HepG2 (cell line): ENCODE results near the gene SCYL1. TPM values are rescaled to one million over a fixed set of nuclear protein-coding genes. Genes with fewer than 3 reads are reported as not detected.

ENCODE experiments used
- ATF2 ChIP-seq: sonication (generic); formaldehyde crosslinking; IDR thresholded peaks from 2 replicates; pipeline ENCODE4 v1.4.0; 2020; ENCODE audit warnings: missing genetic modification reagents
- ATF4 ChIP-seq, 2 experiments: fragments of 450-650 bp in 1 of 2; sonication (generic) in 1 of 2; formaldehyde crosslinking; IDR thresholded peaks; 2 replicates each; pipeline versions ENCODE4 v1.5.0 to v1.8.0; 2020 to 2022; ENCODE audit warnings: mild to moderate bottlenecking in 1 of 2, missing genetic modification reagents in 1 of 2
- ATRX ChIP-seq: sonication (generic); formaldehyde crosslinking; IDR thresholded peaks from 2 replicates; pipeline ENCODE4 v1.4.0; 2020; ENCODE audit warnings: missing genetic modification reagents, borderline replicate concordance
- BRF2 ChIP-seq: sonication (generic); formaldehyde crosslinking; IDR thresholded peaks from 2 replicates; pipeline ENCODE4 v1.8.1; 2022; ENCODE audit warnings: mild to moderate bottlenecking, missing genetic modification reagents
- CBX5 ChIP-seq: sonication (generic); formaldehyde crosslinking; IDR thresholded peaks from 2 replicates; pipeline ENCODE4 v1.4.0; 2020; ENCODE audit warnings: missing genetic modification reagents, borderline replicate concordance
- HDAC2 ChIP-seq: sonication (generic); formaldehyde crosslinking; IDR thresholded peaks from 2 replicates; pipeline ENCODE4 v1.4.0; 2020; ENCODE audit warnings: missing genetic modification reagents
- HHEX ChIP-seq: IDR thresholded peaks from 2 replicates; pipeline ENCODE4 v1.6.1; 2016; ENCODE audit warnings: control low read depth
- KDM5B ChIP-seq: sonication (generic); formaldehyde crosslinking; IDR thresholded peaks from 2 replicates; pipeline ENCODE4 v1.4.0; 2020; ENCODE audit warnings: missing genetic modification reagents, mild to moderate bottlenecking, borderline replicate concordance
- KMT2B ChIP-seq: IDR thresholded peaks from 2 replicates; pipeline ENCODE4 v1.6.1; 2016; ENCODE audit warnings: missing genetic modification reagents, missing compliant biosample characterization
- MXD4 ChIP-seq: IDR thresholded peaks from 2 replicates; pipeline ENCODE4 v1.6.1; 2016; ENCODE audit warnings: mild to moderate bottlenecking, missing biosample characterization, missing genetic modification reagents
- POLR2AphosphoS5 ChIP-seq: IDR thresholded peaks from 2 replicates; pipeline ENCODE4 v1.6.1; 2012; ENCODE audit warnings: low read depth, low read length
- RNF219 ChIP-seq: sonication (generic); formaldehyde crosslinking; IDR thresholded peaks from 2 replicates; pipeline ENCODE4 v1.5.0; 2020; ENCODE audit warnings: mild to moderate bottlenecking, missing genetic modification reagents
- SIN3B ChIP-seq: fragments of 150-350 bp; IDR thresholded peaks from 2 replicates; pipeline ENCODE4 v1.6.1; 2014; ENCODE audit warnings: low read length
- TAF1 ChIP-seq: sonication (generic); formaldehyde crosslinking; IDR thresholded peaks from 2 replicates; pipeline ENCODE4 v1.4.0; 2020; ENCODE audit warnings: missing genetic modification reagents
- TFE3 ChIP-seq: IDR thresholded peaks from 2 replicates; pipeline ENCODE4 v1.6.1; 2016
- ZBED4 ChIP-seq: sonication (generic); formaldehyde crosslinking; IDR thresholded peaks from 2 replicates; pipeline ENCODE4 v1.4.0; 2020; ENCODE audit warnings: missing genetic modification reagents, borderline replicate concordance
- ZNF12 ChIP-seq: sonication (generic); formaldehyde crosslinking; IDR thresholded peaks from 2 replicates; pipeline ENCODE4 v1.5.0; 2020; ENCODE audit warnings: missing genetic modification reagents
- ZNF557 ChIP-seq: sonication (generic); formaldehyde crosslinking; IDR thresholded peaks from 2 replicates; pipeline ENCODE4 v1.4.0; 2020; ENCODE audit warnings: missing genetic modification reagents
- polyA plus RNA-seq, 8 experiments: library from polyadenylated mRNA; depleted of rRNA in 3 of 8; stranded (reverse) in 7 of 8; unstranded in 1 of 8; fragments of >200 nt; fragmentation: Illumina TruSeq in 4 of 8; extraction: Trizol in 4 of 8; gene quantifications; 2 replicates each; pipeline versions ENCODE4 v1.2.1 to v1.2.3, GENCODE V29; 2011 to 2016; ENCODE audit warnings: low read depth in 4 of 8, missing spikeins in 1 of 8, mixed read lengths in 1 of 8; ENCODE audit not compliant: insufficient read depth in 1 of 8
- total RNA-seq, 5 experiments: library from RNA; depleted of rRNA; stranded (reverse); fragments of >200 nt; fragmentation: Illumina TruSeq; extraction: Trizol; gene quantifications; 2 replicates each; pipeline ENCODE4 v1.2.3, GENCODE V29; 2016; ENCODE audit warnings: low read depth in 1 of 5

The SCYL1 gene
- total and polyA plus RNA-seq, 2 of the 13 experiments (the other 11 are each of a cell fraction or from before 2014, with no cell fraction given), result 65.9 to 103 TPM

- TF ChIP-seq ZBED4 (no peak), HDAC2 (CRISPR knock-in tag) (peak; percentile 81), ATRX (no peak), SIN3B (no peak), POLR2AphosphoS5 (peak; percentile 55), HHEX (no peak), TFE3 (CRISPR knock-in tag) (peak; percentile 94), TAF1 (CRISPR knock-in tag) (peak; percentile 57; the same call in 1 of the 2 replicates), ZNF557 (CRISPR knock-in tag) (no peak), ATF2 (CRISPR knock-in tag) (peak; percentile 96), ATF4 (CRISPR knock-in tag; IDR thresholded peaks at IDR 0.05) (peak; percentile 52 to 98; a peak in 2 of 4 replicates), RNF219 (CRISPR knock-in tag) (no peak), ZNF12 (CRISPR knock-in tag) (peak; percentile 6; the same call in 1 of the 2 replicates), MXD4 (CRISPR knock-in tag) (no peak), KMT2B (CRISPR knock-in tag) (peak; percentile 29; the same call in 1 of the 2 replicates), BRF2 (CRISPR knock-in tag) (no peak), KDM5B (peak; percentile 69; the same call in 1 of the 2 replicates), CBX5 (CRISPR knock-in tag) (0 out of 2 replicates have a peak, but pooled peaks have one; percentile 55)
Observed at GRCh38 chr11:65487467-65488272, 37.2 kb upstream of the SCYL1 start (continued).
